IPS DF 4.7 (cell line): ENCODE data around the gene PRDM4.
"Not testable (repeated sequence)": the region's sequence is repeated elsewhere in the genome, so short reads cannot be mapped to it uniquely, and the experiment has no call there.

Experiments used
- DNase-seq: peaks from one replicate; pipeline ENCODE4 v3.0.0-alpha.2; 2013; ENCODE audit warnings: low spot score; ENCODE audit errors: extremely low read depth

Gene PRDM4

DNA sequence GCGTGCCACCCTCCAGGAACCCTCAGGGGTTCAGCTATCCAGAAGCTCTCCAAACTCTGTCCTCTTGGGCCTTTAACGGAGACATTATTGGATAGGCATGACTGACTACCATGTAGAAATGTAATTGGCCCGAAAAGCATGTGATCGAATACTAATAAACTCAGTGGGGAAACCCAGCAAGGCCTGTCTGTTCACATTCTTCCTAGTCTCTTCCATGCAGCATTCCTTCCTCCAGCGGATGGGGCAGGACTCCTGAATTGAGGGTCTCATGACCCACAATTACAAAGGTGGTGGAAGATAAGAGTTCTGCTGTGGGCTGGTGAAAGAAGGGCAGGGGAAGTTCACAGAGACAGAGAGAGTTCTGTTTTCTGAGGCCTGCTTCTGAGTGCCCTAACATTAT lies 6.5 kb upstream of the PRDM4 start:
- no peak for DNase-seq

DNA sequence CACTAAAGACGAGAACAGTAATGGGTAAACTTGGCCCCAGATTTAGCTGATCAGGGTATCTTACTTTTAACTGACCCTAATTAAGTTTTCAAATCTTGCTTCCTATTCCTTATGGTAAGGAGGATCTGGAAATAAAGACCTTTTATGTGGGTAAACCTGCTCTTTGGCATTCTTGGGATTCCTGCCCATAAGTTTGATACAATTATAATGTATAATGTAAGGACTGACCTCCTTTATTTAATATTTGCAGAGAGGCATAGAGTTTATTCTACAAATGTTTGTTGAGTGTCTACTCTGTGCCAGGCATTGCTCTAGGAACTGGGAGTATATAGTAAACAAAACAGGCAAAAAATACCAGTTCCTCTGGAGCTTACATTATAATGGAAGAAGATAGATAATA lies 4.4 kb upstream of the PRDM4 start:
- DNase-seq: no peak

DNA sequence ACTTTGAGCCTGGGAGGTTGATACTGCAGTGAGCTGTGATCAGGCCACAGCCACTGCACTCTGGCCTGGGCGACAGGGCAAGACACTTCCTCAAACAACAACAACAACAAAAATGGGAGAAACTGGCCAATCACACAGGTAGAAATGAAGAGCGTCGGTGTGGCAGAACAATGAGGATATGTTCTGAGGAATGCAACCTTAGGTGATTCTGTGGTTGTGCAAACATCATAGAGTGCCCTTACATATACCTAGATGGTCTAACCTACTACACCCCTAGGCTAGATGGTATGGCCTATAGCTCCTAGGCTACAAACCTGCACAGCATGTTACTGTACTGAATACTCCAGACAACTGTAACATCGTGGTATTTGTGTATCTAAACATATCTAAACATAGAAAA lies 3.7 kb upstream of the PRDM4 start:
- DNase-seq: no peak

DNA sequence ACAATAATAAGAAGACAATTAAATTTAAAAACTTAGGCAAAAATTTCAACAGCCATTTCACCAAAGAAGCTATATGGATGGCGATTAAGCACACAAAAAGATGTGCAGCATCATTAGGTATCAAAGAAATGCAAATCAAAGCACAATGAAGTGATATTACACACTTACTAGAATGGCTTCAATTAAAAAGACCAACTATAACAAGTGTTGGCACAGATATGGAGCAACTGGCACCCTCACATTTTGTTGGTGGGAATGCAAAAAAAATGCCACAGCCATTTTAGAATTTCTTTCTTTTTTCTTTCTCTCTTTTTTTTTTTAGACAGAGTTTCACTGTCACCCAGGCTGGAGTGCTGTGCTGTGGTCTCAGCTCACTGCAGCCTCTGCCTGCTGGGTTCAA lies 1.9 kb upstream of the PRDM4 start:
- DNase-seq: no peak

DNA sequence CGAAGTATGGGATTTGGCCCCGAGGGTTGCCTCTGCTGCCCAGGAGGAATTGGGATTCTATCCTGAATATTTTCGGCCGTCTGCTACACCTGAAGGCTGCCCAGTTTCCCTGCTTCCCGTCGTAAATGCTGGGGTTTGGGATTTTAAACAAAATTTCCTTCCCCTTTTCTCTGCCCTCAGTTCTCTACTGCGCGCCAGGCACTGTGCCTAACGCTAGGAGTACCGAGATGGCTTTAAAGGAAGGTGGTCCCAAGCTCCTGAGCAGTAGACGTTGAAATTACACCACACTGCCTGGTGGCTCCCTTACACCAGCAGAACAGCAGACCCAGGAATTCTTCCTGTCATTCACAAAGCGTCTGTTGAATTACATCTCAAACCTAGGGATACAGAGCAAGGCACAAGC lies 566 bp upstream of the PRDM4 start:
- DNase-seq: no peak

DNA sequence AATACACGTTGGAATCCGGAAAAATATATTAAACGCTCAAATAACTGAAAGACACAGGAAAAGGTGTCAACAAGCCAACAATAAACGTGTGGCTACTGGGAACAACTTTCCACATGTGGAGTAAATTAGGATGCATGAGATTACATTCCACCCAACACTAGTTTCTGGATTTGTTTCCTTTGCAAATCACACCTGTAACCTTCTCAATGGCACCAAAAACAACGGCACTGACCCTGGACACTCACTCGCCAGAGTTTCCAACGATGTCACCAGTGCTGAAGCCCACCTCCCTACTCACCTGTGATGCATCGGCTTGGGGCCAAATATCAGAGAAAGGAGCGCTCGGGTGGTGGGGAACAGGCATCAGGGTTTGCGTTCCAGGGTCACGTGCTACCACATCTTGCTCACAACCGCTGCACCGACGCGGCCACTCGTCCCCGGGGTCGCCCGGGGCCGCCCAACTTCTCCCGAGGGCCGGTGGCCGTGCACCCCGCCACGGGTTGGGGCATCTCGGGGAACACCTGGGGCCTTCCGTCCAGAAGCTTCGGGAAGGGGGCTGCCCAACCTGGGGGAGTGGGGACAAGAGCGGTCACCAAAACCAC lies 629 bp downstream of the PRDM4 start:
- no peak for DNase-seq

DNA sequence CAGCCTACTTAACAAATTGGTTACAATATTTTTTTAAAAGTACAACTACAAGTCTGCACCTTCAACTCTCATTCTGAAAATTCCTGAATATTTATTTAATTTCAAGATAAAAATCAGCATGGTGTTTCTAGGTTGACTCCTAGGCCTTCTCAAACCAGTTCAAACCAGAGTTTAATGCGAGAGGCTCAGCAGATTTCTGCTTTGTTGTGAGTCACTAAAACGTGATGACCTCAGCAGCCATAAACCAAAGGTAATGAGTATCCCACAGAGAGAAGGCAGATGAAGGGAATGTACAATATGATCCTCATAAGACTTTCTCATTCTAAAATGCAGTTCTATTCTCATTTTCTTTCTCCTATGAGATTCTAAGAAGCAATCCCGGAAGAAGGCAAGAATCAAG lies 1.5 kb downstream of the PRDM4 start:
- no peak for DNase-seq

DNA sequence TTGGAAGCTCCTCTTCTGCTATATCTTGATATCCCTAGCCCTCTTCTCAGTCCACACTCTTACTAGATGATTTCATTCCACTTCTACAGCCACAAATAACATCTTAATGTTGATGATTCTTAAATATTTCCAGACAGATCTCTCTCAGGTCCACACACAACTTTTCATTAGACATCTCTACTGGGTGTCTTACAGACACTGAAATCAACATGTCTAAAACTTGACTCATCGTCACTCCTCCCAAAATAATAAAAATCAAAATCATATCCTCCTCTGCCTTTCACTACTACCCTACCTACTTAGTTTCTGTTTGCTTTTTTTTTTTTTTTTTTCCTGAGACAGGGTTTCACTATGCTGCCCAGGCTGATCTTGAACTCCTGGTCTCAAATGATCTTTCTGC lies 11.9 kb downstream of the PRDM4 start:
- DNase-seq: no peak

DNA sequence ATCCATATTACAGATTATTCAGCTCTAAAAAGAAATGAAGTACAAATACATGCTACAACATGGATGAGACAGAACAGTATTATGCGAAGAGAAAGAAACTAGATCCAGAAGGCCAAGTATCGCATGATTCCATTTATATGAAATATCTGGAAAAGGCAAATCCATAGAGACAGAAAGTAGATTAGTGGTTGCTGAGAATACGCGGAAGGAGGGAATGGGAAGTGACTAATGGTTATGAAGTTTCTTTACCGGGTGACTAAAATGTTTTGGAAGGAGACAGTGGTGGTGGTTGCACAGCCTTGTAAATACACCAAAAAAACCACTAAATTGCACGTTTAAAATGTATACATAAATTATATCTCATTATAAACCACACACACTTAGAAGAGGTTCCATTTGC lies 12.5 kb downstream of the PRDM4 start:
- no peak for DNase-seq

DNA sequence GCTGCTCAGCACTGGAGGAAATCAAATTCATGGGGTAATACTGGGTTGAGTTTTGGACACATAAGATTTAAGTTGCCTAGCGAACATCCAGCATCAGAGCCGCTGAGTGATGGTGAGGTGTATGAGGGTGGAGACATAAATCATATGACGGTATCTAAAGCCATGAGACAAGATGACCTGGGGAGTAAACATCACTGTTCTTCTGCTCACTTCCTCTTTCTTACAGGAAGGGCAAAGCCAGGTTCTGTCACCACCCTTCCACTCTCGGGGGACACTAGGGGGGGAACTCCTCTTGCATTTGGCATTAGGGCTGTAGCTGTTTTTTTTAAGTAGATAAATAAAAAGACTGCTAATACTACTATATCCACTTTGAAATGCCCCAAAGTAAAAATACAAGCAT lies 24.0 kb downstream of the PRDM4 start:
- DNase-seq: no peak

DNA sequence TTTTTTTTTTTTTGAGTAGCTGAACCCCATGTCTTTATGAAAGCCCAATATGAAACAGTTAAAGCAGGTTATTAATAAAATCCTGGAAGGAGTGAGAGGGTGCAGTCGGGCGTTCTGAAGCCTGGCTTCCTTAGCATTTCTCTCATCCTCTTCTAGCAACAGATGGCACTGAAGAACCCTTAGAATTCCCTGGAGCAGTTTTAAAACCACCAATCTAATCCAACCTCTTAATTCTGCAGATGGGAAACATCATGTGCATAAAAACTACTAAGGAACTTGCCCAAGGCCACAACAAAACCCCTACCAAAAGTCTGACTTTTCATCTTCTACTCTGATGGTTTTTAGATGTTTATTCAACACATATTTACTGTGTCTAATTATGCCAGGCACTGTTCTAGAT lies 25.2 kb downstream of the PRDM4 start:
- no peak for DNase-seq

DNA sequence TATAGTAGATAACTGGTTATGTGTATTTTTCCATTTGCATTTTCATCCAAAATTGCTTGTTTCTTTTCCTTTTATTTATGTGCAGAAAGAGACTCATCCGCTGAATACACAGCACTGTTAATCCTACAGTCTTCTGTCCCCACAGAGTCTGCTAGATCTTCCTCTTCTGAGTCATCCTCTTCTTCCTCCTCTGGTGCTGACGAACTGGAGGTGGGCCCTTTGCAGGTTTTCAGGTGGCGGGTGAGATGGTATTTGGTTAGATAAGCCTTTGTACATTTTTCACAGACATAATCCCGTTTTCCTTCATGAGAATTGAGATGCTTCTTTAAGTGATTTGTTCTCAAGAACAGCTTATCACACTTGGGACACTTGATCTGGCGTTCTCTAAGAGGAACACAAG lies 26.8 kb downstream of the PRDM4 start:
- DNase-seq: no peak

DNA sequence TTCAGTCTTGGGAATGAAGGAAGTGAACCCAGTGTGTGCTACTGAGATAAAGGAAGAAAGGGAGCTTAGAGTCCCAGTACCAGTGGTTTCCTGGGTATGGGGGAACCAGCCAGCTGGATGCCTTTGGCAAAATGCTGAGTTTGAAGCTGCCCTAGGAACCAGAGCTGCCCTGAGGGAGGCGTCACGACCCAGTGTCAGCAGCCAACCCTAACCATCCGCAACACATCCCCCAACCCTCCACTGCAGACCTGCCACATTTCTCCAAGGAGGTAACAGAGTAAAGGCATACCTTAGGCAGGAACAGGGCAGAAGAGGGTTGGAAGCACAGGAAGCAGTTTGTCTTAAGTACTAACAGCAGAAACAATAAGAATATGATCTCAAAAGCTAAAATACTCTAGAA lies 28.6 kb downstream of the PRDM4 start:
- no peak for DNase-seq

DNA sequence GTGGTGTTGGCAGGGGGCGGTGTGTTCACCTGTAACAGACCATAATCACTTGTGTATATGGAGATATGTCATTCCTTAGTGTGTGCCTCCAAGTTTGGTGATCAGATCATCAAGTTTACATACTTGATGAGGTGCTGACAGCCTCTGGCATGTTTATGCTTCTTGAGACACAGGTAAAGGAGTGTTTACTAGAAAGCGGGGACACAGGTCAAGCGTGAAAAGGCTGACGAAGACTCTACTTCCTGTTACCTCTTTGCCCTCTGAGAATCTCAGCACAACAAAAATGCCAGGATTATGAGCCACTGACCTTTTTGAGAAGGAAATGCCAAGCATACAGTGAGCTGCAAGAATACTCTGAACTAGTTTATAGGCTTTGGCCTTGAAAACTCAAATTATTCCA lies 29.6 kb downstream of the PRDM4 start:
- no peak for DNase-seq

DNA sequence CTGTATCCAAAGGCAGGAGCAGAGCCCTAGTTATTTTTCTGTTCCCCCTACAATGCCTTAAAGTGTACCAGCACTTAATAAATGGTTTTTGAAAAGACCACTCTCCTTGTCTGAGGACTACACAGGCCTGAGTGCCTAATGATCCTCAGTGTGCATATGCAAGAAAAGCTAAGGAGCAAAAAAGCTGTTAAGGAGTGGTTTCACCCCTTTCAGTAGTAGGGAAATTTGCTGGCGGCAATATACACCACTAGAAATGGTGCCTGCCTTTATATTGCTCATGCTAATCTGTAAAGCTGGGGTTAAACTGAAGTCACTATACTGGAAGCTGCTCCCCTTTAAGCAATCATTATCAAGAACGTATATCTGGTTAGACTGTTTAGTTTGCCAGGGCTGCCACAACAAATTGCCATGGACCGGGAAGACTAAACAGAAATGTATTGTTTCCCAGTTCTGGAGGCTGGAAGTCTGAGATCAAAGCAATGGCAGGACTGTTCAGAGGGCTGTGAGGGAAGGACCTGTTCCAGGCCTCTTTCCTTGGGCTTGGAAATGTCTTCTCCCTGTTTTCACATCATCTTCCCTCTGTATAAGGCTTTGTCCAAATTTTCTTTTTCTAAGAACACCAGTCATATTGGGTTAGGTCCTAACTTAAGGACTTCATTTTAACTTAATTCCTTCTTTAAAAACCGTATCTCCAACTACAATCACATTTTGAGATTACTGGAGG lies 30.2 kb downstream of the PRDM4 start:
- no peak for DNase-seq

DNA sequence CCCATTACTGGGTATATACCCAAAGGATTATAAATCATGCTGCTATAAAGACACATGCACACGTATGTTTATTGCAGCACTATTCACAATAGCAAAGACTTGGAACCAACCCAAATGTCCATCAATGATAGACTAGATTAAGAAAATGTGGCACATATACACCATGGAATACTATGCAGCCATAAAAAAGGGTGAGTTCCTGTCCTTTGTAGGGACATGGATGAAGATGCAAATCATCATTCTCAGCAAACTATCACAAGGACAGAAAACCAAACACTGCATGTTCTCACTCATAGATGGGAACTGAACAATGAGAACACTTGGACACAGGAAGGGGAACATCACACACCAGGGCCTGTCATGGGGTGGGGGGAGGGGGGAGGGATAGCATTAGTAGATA lies 33.2 kb downstream of the PRDM4 start:
- DNase-seq: not testable (repeated sequence)

DNA sequence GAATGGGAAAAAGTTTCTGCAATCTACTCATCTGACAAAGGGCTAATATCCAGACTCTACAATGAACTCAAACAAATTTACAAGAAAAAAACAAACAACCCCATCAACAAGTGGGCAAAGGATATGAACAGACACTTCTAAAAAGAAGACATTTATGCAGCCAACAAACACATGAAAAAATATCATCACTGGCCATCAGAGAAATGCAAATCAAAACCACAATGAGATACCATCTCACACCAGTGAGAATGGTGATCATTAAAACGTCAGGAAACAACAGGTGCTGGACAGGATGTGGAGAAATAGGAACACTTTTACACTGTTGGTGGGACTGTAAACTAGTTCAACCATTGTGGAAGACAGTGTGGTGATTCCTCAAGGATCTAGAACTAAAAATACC lies 33.6 kb downstream of the PRDM4 start:
- DNase-seq: not testable (repeated sequence)

DNA sequence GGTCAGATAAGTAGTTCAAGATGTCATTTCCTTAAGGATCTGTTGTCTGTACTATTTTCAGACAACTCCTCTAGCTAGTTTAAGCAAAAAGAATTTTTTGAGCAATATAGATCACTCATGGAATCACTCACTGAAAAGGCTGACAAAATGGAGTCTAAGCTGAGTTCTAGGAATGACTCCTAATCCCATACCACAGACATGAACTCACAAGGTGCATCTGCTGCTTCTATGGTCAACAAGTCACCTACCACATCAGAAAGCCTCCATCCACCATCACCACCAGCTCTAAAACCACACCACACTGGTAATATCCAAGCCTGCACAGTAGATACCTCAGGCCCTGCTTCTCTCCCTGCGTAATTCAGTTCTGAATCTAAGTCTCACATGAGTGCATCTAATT lies 42.3 kb downstream of the PRDM4 start:
- DNase-seq: no peak

DNA sequence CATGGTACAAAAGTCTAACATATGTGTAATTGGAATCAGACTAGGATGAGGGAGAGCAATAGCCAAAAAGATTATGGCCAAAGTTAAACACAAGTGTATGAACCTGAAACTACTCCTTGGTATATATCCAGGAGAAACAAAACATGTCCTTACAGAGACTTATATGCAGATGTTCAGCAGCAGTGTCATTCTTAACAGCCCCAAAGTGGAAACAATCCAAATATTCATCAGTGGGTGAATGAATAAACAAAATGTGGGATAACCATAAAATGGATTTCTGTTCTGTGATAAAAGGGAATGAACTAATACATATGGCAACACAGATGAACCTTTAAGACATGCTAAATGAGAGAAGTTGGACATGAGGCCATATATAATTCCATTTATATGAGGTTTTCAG lies 45.2 kb downstream of the PRDM4 start:
- no peak for DNase-seq

DNA sequence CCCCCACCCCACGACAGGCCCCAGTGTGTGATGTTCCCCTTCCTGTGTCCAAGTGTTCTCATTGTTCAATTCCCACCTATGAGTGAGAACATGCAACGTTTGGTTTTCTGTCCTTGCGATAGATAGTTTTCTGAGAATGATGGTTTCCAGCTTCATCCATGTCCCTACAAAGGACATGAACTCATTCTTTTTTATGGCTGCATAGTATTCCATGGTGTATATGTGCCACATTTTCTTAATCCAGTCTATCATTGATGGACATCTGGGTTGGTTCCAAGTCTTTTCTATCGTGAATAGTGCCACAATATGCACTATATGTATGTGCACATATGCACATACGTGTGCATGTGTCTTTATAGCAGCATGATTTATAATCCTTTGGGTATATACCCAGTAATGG lies 55.4 kb downstream of the PRDM4 start:
- DNase-seq: not testable (repeated sequence)

DNA sequence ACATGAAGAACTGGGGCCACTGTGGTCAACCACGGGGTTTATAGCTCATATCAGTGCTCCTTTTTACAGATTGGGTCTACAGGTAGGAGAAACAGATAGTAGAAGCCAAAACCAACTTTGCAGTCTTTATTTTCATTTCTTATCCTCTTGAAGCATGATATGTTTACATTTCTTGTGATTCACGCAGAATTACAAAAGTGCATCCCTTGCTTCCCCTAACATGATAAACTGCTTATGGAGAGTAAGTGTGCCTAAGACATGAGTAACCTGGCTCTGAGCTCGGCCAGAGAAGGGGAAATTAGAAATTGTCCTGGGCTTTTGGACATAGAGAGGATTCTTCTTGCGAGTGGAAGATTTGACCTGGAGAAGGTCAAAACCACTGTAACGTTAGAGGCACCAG lies 56.9 kb downstream of the PRDM4 start:
- no peak for DNase-seq

DNA sequence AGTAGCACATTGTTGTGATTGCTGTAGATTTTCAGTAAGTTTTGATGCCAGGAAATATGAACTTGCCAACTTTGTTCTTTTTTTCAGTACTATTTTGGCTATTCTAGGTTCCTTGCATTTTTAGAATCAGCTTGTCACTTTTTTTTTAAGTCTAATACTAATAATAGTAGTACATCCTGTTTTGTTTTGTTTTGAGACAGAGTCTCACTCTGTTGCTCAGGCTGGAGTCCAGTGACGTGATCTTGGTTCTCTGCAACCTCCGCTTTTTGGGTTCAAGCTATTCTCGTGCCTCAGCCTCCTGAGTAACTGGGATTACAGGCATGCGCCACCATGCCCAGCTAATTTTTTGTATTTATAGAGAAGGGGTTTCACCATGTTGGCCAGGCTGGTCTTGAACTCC lies 58.8 kb downstream of the PRDM4 start:
- no peak for DNase-seq

DNA sequence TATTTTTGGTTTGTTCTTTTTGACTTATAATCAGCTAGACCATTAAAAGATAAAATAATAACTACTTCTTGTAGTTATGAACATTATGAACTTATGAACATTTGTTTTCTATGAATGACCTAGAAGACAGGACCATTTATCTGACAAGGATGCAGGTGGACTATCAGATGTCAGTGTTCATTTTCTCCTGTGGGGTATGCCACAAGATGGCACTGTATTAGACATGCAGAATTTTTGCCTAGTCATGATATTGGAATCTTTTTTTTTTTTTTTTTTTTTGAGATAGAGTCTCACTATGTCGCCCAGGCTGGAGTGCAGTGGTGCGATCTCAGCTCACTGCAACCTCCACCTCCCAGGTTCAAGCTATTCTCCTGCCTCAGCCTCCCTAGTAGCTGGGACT lies 65.2 kb downstream of the PRDM4 start:
- not testable (repeated sequence) for DNase-seq
